CD14-positive monocyte (primary cell): Measurements from ENCODE around the gene SCIN. TPM values are rescaled to one million over a fixed set of nuclear protein-coding genes. Genes with fewer than 3 reads are reported as not detected.

Experiments used
- DNase-seq, 3 donors: peaks; one replicate each; pipeline ENCODE4 v3.0.0-alpha.2; 2011 to 2022
- H2AFZ ChIP-seq: 2 replicates; pipeline ENCODE4 v1.6.0; 2012; ENCODE audit warnings: mild to moderate bottlenecking, low read depth, low read length, inconsistent platforms; ENCODE audit not compliant: insufficient read depth, poor library complexity, severe bottlenecking
- H3K27ac ChIP-seq, 2 donors: 1 replicate in 1 of 2; 2 replicates in 1 of 2; pipeline ENCODE4 v1.5.1; 2012 to 2013; ENCODE audit warnings: low read length in 2 of 2, control low read depth in 1 of 2, inconsistent platforms in 1 of 2, low read depth in 1 of 2, mild to moderate bottlenecking in 1 of 2
- H3K27me3 ChIP-seq, 2 donors: one replicate each; pipeline versions ENCODE4 v1.6.0 to v1.6.1; 2011 to 2013; ENCODE audit warnings: low read length in 2 of 2; ENCODE audit not compliant: control insufficient read depth in 2 of 2, insufficient read depth in 2 of 2
- H3K36me3 ChIP-seq, 2 donors: replicated peaks in 1 of 2; 1 replicate in 1 of 2; 2 replicates in 1 of 2; pipeline versions ENCODE4 v1.5.1 to v1.6.1; 2012 to 2013; ENCODE audit warnings: low read length in 2 of 2, control low read depth in 1 of 2, inconsistent platforms in 1 of 2, mild to moderate bottlenecking in 1 of 2; ENCODE audit not compliant: insufficient read depth in 2 of 2, control insufficient read depth in 1 of 2
- H3K4me1 ChIP-seq, 2 donors: 1 replicate in 1 of 2; 2 replicates in 1 of 2; pipeline versions ENCODE4 v1.5.1 to v1.6.1; 2012 to 2013; ENCODE audit warnings: low read length in 2 of 2, control low read depth in 1 of 2, inconsistent platforms in 1 of 2, mild to moderate bottlenecking in 1 of 2, moderate library complexity in 1 of 2; ENCODE audit not compliant: insufficient read depth in 2 of 2, control insufficient read depth in 1 of 2
- H3K4me2 ChIP-seq: replicated peaks from 2 replicates; pipeline ENCODE3; 2012; ENCODE audit warnings: low read length, moderate library complexity, mild to moderate bottlenecking; ENCODE audit not compliant: poor library complexity, severe bottlenecking; ENCODE audit errors: extremely low read depth
- H3K4me3 ChIP-seq, 3 experiments: fragments of 200-600 bp in 1 of 3; sonication (generic) in 1 of 3; replicated peaks in 1 of 3; 1 replicate in 2 of 3; 2 replicates in 1 of 3; pipeline ENCODE4 v1.5.1; 2011 to 2013; ENCODE audit warnings: low read length in 3 of 3, mild to moderate bottlenecking in 3 of 3, control low read depth in 2 of 3, low read depth in 2 of 3, inconsistent platforms in 1 of 3, moderate library complexity in 1 of 3
- H3K79me2 ChIP-seq: 2 replicates; pipeline ENCODE4 v1.6.0; 2012; ENCODE audit warnings: mild to moderate bottlenecking, control low read depth, inconsistent platforms, low read length, moderate library complexity; ENCODE audit not compliant: insufficient read depth
- H3K9ac ChIP-seq: 2 replicates; pipeline ENCODE4 v1.6.0; 2017; ENCODE audit warnings: low read length, mild to moderate bottlenecking; ENCODE audit not compliant: insufficient read depth, poor library complexity, severe bottlenecking
- H3K9me3 ChIP-seq, 2 donors: replicated peaks in 1 of 2; 1 replicate in 1 of 2; 2 replicates in 1 of 2; pipeline versions ENCODE4 v1.5.1 to v1.6.1; 2012 to 2013; ENCODE audit warnings: low read length in 2 of 2, control low read depth in 1 of 2; ENCODE audit not compliant: control insufficient read depth in 1 of 2, insufficient read depth in 1 of 2
- H4K20me1 ChIP-seq: 2 replicates; pipeline ENCODE4 v1.6.0; 2012; ENCODE audit warnings: mild to moderate bottlenecking, low read length, control low read depth, moderate library complexity; ENCODE audit not compliant: insufficient read depth
- H3K27ac Mint-ChIP-seq, 7 donors: one replicate each; pipeline ENCODE4 v1.8.0; 2020; ENCODE audit warnings: mild to moderate bottlenecking in 7 of 7, mixed read lengths in 7 of 7, moderate library complexity in 6 of 7, inconsistent platforms in 2 of 7
- H3K27me3 Mint-ChIP-seq, 3 donors: one replicate each; pipeline ENCODE4 v1.8.0; 2021 to 2022; ENCODE audit warnings: low read depth in 3 of 3, mild to moderate bottlenecking in 3 of 3, mixed read lengths in 3 of 3, moderate library complexity in 3 of 3, inconsistent platforms in 1 of 3
- H3K36me3 Mint-ChIP-seq, 2 donors: one replicate each; pipeline ENCODE4 v1.8.0; 2020; ENCODE audit warnings: mixed read lengths in 2 of 2, inconsistent platforms in 1 of 2, mild to moderate bottlenecking in 1 of 2
- H3K4me1 Mint-ChIP-seq: one replicate; pipeline ENCODE4 v1.8.0; 2020; ENCODE audit warnings: mild to moderate bottlenecking, mixed read lengths
- H3K4me3 Mint-ChIP-seq, 2 donors: one replicate each; pipeline ENCODE4 v1.8.0; 2020; ENCODE audit warnings: mild to moderate bottlenecking in 2 of 2, mixed read lengths in 2 of 2, moderate library complexity in 1 of 2
- H3K9me3 Mint-ChIP-seq, 7 donors: one replicate each; pipeline ENCODE4 v1.8.0; 2020 to 2022; ENCODE audit warnings: mixed read lengths in 7 of 7, mild to moderate bottlenecking in 6 of 7, moderate library complexity in 6 of 7, inconsistent platforms in 2 of 7
- CTCF ChIP-seq: fragments of 200-600 bp; IDR thresholded peaks from one replicate; pipeline ENCODE4 v1.8.0; 2022; ENCODE audit warnings: antibody characterized with exemption, mild to moderate bottlenecking
- WGBS: methylation state at CpG from one replicate; pipeline ENCODE4 v1.1.5; 2013; ENCODE audit warnings: missing lambda C conversion rate; ENCODE audit not compliant: insufficient coverage; 5-methylcytosine and 5-hydroxymethylcytosine counted together
- intact Hi-C, 2 donors: fragments of 100-400 bp; cut with micrococcal nuclease; formaldehyde crosslinking; loops; one replicate each; pipeline versions ENCODE4 v1.15.0 to v1.15.1; 2023
- polyA plus RNA-seq, 3 donors: library from polyadenylated mRNA; depleted of rRNA in 1 of 3; unstranded in 2 of 3; stranded (reverse) in 1 of 3; fragments of 300-500 nt in 2 of 3; fragments of >200 nt in 1 of 3; fragmentation: Illumina TruSeq in 2 of 3; gene quantifications; 1 replicate in 2 of 3; 2 replicates in 1 of 3; pipeline ENCODE4 v1.2.3, GENCODE V29; 2012 to 2021

Gene SCIN
- polyA plus RNA-seq, 3 donors = 0.08 TPM; not detected in 2

- Mint-ChIP-seq H3K27me3 (peaks cover 0 to 2% (median 0%) of the 10 kb centered on the region in 3 donors), H3K4me3 (no peak overlapping the region), H3K4me1 (no peaks in the 10 kb centered on the region), H3K9me3 (peaks cover 0 to 2% (median 0%) of the 10 kb centered on the region in 7 donors), H3K36me3 (no peaks in the 10 kb centered on the region), H3K27ac (no peak overlapping the region)
- no peaks in the 10 kb centered on the region for H3K4me1 ChIP-seq
- no peak overlapping the region for H3K27ac ChIP-seq
- no peak for TF ChIP-seq CTCF
- H3K4me3 ChIP-seq = no peak overlapping the region
- no peak for DNase-seq
- H3K79me2 ChIP-seq = no peaks in the 10 kb centered on the region
- H3K9me3 ChIP-seq = no peaks in the 10 kb centered on the region
- intact Hi-C loops = no loop called here
- H3K9ac ChIP-seq = no peak overlapping the region
- H3K27me3 ChIP-seq = no peaks in the 10 kb centered on the region
- no peak overlapping the region for H3K4me2 ChIP-seq
- no peak overlapping the region for H2AFZ ChIP-seq
- no CpG with 5 or more reads among the region's 4 CpGs for WGBS
- no peaks in the 10 kb centered on the region for H4K20me1 ChIP-seq
- H3K36me3 ChIP-seq = no peaks in the 10 kb centered on the region
Measured at GRCh38 chr7:12543586-12543985, 26.9 kb upstream of the SCIN start.

GRCh38 chr7:12549106-12549505 is 21.4 kb upstream of the SCIN start:
- Histone ChIP-seq H3K27ac (no peak overlapping the region), H3K79me2 (no peaks in the 10 kb centered on the region), H3K9me3 (no peaks in the 10 kb centered on the region), H4K20me1 (no peaks in the 10 kb centered on the region), H2AFZ (no peak overlapping the region), H3K27me3 (no peaks in the 10 kb centered on the region), H3K4me1 (peaks cover 4 to 12% of the 10 kb centered on the region in 2 donors), H3K4me3 (no peak overlapping the region), H3K9ac (no peak overlapping the region), H3K4me2 (no peak overlapping the region), H3K36me3 (no peaks in the 10 kb centered on the region)
- intact Hi-C loops = no loop called here
- peak overlapping the region in 1 of 7 donors; percentile 48 for H3K27ac Mint-ChIP-seq
- H3K36me3 Mint-ChIP-seq = no peaks in the 10 kb centered on the region
- WGBS = 0% methylated on average over 1 of the region's 3 CpGs
- H3K9me3 Mint-ChIP-seq = peaks cover 0 to 2% (median 0%) of the 10 kb centered on the region in 7 donors
- peaks cover 0 to 2% (median 0%) of the 10 kb centered on the region in 3 donors for H3K27me3 Mint-ChIP-seq
- no peak for TF ChIP-seq CTCF
- H3K4me1 Mint-ChIP-seq = peaks cover 14% of the 10 kb centered on the region
- no peak overlapping the region for H3K4me3 Mint-ChIP-seq
- DNase-seq = peak in 2 of 3 donors; percentile 9 to 79
